Spleen (tissue), 7 donors: Measurements from ENCODE around the gene GJB3.
"Not testable (repeated sequence)": the region's sequence is repeated elsewhere in the genome, so short reads cannot be mapped to it uniquely, and the experiment has no call there.

Experiments
- POLR2A ChIP-seq, 3 donors: fragments of 450-650 bp; IDR thresholded peaks; one replicate each; pipeline ENCODE4 v1.5.1; 2017; ENCODE audit warnings: antibody characterized with exemption in 3 of 3, mild to moderate bottlenecking in 1 of 3
- POLR2AphosphoS5 ChIP-seq, 3 donors: sonication (generic); formaldehyde crosslinking; IDR thresholded peaks; one replicate each; pipeline ENCODE4 v1.5.1; 2017; ENCODE audit warnings: antibody characterized with exemption in 3 of 3
- TF ChIP-seq, protein P1 (sequence below), 11 experiments: fragments of 200-600 bp in 7 of 11; fragments of 450-650 bp in 4 of 11; sonication (generic) in 4 of 11; IDR thresholded peaks in 8 of 11; conservative IDR thresholded peaks in 3 of 11; 1 replicate in 7 of 11; 2 replicates in 4 of 11; pipeline versions ENCODE4 v1.4.0 to v1.8.0; 2016 to 2021; ENCODE audit warnings: antibody characterized with exemption in 11 of 11, inconsistent platforms in 4 of 11, mild to moderate bottlenecking in 1 of 11
- donor health status: DM: no; HTN: no; CAD: no; lungs with moderate emphysema.
- donor health status: DM: no; HTN: no; CAD: no.
- donor health status: DM: no; HTN: no; CAD: no.

DNA sequence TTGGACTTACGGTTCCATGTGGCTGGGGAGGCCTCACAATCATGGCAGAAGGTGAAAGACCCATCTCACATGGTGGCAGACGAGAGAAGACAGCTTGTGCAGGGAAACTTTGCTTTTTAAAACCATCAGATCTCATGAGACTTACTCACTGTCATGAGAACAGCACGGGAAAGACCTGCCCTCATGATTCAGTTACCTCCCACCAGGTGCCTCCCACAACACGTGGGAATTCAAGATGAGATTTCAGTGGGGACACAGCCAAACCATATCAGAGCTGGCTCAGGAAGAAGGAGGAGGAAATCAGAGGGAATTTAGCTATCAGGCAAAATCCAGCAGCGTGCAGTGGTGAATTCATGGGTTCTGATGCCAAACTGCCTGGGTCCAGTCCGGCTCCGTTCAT is 48.2 kb upstream of the GJB3 start:
- TF ChIP-seq, protein P1, sequence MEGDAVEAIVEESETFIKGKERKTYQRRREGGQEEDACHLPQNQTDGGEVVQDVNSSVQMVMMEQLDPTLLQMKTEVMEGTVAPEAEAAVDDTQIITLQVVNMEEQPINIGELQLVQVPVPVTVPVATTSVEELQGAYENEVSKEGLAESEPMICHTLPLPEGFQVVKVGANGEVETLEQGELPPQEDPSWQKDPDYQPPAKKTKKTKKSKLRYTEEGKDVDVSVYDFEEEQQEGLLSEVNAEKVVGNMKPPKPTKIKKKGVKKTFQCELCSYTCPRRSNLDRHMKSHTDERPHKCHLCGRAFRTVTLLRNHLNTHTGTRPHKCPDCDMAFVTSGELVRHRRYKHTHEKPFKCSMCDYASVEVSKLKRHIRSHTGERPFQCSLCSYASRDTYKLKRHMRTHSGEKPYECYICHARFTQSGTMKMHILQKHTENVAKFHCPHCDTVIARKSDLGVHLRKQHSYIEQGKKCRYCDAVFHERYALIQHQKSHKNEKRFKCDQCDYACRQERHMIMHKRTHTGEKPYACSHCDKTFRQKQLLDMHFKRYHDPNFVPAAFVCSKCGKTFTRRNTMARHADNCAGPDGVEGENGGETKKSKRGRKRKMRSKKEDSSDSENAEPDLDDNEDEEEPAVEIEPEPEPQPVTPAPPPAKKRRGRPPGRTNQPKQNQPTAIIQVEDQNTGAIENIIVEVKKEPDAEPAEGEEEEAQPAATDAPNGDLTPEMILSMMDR (IDR thresholded peaks at IDR 0.05 in 8 of 11, conservative IDR thresholded peaks at IDR 0.05 in 3 of 11) = not testable (repeated sequence)
- TF ChIP-seq POLR2A, POLR2AphosphoS5 (IDR thresholded peaks at IDR 0.05): not testable (repeated sequence)
